A549 treated with dexamethasone at 1 μM for 4 hours (cell line): ENCODE data around the gene OR10D3. TPM values are rescaled to one million over a fixed set of nuclear protein-coding genes. Genes with fewer than 3 reads are reported as not detected.

ENCODE experiments used
- total RNA-seq: library from RNA; stranded (reverse); fragments of 200-300 nt; extraction: Qiagen RNA extraction; gene quantifications from 5 replicates; pipeline ENCODE4 v1.2.3, GENCODE V29; 2022

Gene OR10D3, protein sequence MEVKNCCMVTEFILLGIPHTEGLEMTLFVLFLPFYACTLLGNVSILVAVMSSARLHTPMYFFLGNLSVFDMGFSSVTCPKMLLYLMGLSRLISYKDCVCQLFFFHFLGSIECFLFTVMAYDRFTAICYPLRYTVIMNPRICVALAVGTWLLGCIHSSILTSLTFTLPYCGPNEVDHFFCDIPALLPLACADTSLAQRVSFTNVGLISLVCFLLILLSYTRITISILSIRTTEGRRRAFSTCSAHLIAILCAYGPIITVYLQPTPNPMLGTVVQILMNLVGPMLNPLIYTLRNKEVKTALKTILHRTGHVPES
- not detected in 5 replicates for total RNA-seq

DNA sequence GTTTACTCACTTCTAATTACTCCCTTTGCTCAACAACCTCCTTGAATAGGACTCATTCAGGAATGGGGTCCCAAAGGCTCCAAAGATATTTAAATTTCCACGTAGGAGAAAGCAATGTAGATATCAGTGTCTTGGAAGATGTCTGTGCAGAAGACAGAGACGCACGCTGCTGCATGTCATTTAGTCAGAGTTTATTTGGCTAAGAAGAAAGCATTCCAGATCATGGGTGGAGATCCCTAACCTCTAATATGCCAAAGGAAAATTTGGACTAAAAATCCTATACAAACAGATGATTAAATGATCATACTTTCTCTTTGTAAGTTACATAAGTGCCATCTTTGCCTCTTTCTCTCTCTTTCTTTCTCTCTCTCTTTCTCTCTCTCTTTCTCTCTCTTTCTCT lies at the start of gene OR10D3:
Gene OR10D3 (plus strand): TSS at position 278 of the 400 bp plus-strand sequence. CDS start 1,925 bp downstream, outside the sequence.

Other genes with a start within 250 kb of the OR10D3 start
- gene OR4D5, start 243.7 kb upstream of the OR10D3 start, total RNA-seq = not detected in 5 replicates
- not detected in 5 replicates for gene OR6T1, start 239.5 kb upstream of the OR10D3 start, total RNA-seq
- gene OR10S1, start 205.6 kb upstream of the OR10D3 start, total RNA-seq = not detected in 5 replicates
- gene OR10G6, start 188.2 kb upstream of the OR10D3 start, total RNA-seq = not detected in 5 replicates
- not detected in 5 replicates for gene OR10G4, start 170.3 kb upstream of the OR10D3 start, total RNA-seq
- gene OR10G9, start 160.3 kb upstream of the OR10D3 start, total RNA-seq = not detected in 5 replicates
- not detected in 5 replicates for gene OR10G8, start 156.5 kb upstream of the OR10D3 start, total RNA-seq
- not detected in 5 replicates for gene OR10G7, start 142.0 kb upstream of the OR10D3 start, total RNA-seq
- 0.13 to 0.24 TPM (median 0.18 TPM) in 5 replicates for gene VWA5A, start 67.9 kb upstream of the OR10D3 start, total RNA-seq
- not detected in 5 replicates for gene OR8G1, start 57.8 kb downstream of the OR10D3 start, total RNA-seq
- gene OR8G5, start 73.0 kb downstream of the OR10D3 start, total RNA-seq = not detected in 5 replicates
- not detected in 5 replicates for gene OR8D1, start 130.6 kb downstream of the OR10D3 start, total RNA-seq
- not detected in 5 replicates for gene OR8D2, start 136.9 kb downstream of the OR10D3 start, total RNA-seq
- gene OR8B2, start 201.2 kb downstream of the OR10D3 start, total RNA-seq = not detected in 5 replicates
- not detected in 5 replicates for gene OR8B3, start 215.7 kb downstream of the OR10D3 start, total RNA-seq
- not detected in 5 replicates for gene OR8B4, start 241.5 kb downstream of the OR10D3 start, total RNA-seq